ENCODE data around the gene EEF1AKMT2.

DNA sequence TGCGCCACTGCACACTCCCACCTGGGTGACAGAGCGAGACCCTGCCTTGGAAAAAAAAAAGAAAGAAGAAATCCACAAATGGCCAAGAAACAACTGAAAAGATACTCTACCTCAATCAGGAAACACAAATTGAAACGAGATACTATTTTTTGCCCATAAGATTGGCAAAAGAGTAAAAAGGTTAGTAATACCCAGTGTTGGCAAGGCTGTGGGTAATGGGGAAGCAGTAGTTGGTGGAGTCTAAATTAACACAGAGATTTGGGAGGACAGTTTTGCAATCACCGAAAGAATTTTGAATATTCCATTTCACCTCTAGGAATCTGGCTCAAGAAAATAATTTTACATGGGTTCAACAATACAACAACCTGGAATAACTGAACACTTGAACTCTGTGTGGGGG, 29.8 kb upstream of the EEF1AKMT2 start:
- TF ChIP-seq, protein P1, sequence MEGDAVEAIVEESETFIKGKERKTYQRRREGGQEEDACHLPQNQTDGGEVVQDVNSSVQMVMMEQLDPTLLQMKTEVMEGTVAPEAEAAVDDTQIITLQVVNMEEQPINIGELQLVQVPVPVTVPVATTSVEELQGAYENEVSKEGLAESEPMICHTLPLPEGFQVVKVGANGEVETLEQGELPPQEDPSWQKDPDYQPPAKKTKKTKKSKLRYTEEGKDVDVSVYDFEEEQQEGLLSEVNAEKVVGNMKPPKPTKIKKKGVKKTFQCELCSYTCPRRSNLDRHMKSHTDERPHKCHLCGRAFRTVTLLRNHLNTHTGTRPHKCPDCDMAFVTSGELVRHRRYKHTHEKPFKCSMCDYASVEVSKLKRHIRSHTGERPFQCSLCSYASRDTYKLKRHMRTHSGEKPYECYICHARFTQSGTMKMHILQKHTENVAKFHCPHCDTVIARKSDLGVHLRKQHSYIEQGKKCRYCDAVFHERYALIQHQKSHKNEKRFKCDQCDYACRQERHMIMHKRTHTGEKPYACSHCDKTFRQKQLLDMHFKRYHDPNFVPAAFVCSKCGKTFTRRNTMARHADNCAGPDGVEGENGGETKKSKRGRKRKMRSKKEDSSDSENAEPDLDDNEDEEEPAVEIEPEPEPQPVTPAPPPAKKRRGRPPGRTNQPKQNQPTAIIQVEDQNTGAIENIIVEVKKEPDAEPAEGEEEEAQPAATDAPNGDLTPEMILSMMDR (conservative IDR thresholded peaks at IDR 0.05), result no peak
- TF ChIP-seq EZH2 (IDR thresholded peaks at IDR 0.05; ENCODE audit: low read depth), result no peak

Data from PC-9 (cell line).